ENCODE measurements around the gene STX8.

DNA sequence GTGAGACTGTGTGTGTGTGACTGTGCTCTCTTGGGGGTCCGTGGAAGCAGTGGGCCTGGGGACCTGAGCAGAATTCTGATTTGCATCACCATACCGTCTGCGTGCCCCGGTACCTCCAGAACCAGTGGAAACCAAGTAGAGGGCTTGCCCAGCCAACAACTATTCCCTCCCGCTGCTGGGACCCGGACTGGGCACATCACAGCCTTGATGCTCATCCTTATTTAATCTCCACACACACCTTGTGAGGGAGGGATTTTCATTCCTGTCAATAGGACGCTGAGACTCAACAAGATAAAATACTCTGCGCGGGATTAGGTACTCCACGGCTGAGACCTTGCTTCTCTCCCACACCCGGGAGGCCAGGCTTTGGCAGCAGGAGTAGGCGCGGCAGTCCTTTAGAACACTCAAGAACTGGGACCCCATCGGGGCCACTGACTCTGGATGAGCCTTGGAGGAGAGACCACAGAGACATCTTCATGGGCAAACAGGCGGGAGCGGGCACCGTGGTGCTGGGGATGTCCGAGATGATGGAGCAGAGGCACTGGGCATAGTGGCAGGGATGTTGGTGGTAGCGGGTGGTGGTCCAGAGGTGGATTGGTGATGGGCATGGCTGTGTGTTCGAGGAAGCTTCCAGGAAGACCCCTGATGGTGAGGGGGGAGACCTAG lies 346.3 kb downstream of the STX8 start:
- TF ChIP-seq POLR2A (IDR thresholded peaks at IDR 0.05; ENCODE audit: low read depth, low read length): no peak
- no peak for TF ChIP-seq TAF1 (IDR thresholded peaks at IDR 0.05; ENCODE audit: low read depth, low read length)
- no peak for TF ChIP-seq POLR2AphosphoS5 (IDR thresholded peaks at IDR 0.05; ENCODE audit: low read depth, low read length)
- no peak for TF ChIP-seq PAX5 (IDR thresholded peaks at IDR 0.05; ENCODE audit: insufficient read depth, low read length, severe bottlenecking)
- TF ChIP-seq SPI1 (IDR thresholded peaks at IDR 0.05; ENCODE audit: low read depth, low read length): no peak

Measured in GM12891 (cell line).